Caki2 (cell line): ENCODE data around the gene PLEKHB1. TPM values are rescaled to one million over a fixed set of nuclear protein-coding genes. Genes with fewer than 3 reads are reported as not detected.
"Not testable (repeated sequence)": the region's sequence is repeated elsewhere in the genome, so short reads cannot be mapped to it uniquely, and the experiment has no call there.

Source experiments
- DNase-seq: peaks from one replicate; pipeline ENCODE4 v3.0.0-alpha.2; 2015; ENCODE audit warnings: low read depth
- in situ Hi-C: cut with HindIII; loops from 2 replicates; pipeline ENCODE4 v1.10.0; 2016; ENCODE audit warnings: low sequenced_read_pairs, low pct_unique_long_range_greater_than_20kb, mixed read lengths
- total RNA-seq: library from RNA; depleted of rRNA; stranded (reverse); fragments of >200 nt; shearing (Covaris generic); gene quantifications from 2 replicates; pipeline ENCODE4 v1.2.3, GENCODE V29; 2014; ENCODE audit warnings: low replicate concordance; rRNA removed

The PLEKHB1 gene
- total RNA-seq, 1 experiment from 2014 or later = not detected

- in situ Hi-C loops = no loop called here
- DNase-seq = peak; percentile 19
Observed at GRCh38 chr11:73662445-73663157, 16.2 kb downstream of the PLEKHB1 start.

DNA sequence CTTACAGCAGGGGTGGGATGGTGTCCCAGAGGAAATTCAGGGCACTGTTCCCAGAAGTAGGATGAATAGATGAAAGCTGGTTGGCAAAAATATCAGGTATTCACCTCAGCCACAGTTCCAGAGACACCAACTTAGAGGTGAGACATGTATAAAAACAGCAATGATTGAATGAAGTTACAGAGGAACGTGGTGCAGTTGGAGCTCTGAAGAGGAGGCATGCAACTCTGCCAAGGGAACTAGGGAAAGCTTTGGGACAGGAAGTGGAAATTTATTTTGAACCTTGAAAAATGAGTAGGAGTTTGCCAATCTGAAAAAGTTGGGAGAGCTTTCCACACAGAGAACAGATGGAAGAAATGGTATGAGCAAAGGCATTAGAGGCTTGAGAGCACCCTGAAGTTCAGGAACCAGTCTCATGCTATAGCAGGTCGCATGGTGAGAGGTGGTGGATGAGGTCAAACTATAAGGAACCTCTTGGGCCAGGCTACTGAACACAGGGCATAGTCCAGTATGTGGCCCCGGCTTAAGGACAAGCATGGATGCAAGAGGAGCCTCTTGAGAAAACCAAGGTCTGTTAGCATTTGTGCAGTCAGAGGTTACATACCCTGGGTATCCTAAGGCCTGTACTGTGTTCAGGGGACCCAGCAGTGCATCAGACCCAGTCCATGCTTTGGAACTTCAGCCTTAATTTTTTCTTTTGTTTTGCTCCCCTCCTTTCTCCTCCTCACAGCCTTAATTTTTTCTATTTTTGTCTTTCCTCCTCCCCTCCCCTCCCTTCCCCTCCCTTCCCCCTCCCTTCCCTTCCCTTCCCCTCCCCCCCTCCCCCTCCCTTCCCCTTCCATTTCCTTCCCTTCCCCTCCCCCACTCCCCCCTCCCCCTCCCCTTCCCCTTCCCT, 17.5 kb downstream of the PLEKHB1 start:
- DNase-seq = no peak
- in situ Hi-C loops = no loop called here

GRCh38 chr11:73664877-73665276, 18.5 kb downstream of the PLEKHB1 start:
- in situ Hi-C loops = no loop called here
- DNase-seq = peak; percentile 8

DNA sequence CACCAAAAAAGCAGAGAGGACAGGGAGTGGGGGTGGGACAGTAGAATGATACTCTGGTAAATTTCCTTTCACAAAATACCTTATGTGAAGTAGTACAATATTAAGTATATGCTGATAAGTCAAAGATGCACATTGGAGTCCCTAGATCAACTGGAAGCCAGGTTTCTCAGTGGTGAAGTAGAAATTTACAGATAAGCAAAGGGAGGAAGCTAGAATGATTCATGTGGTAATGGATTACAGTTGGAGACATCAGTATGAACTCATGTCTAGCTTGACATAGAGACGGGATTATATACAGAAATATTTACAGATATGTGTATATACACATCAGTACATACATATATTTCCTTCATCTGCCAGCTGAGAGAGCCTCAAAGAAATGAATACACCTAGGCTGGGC, 21.5 kb downstream of the PLEKHB1 start:
- DNase-seq = no peak
- in situ Hi-C loops = no loop called here

GRCh38 chr11:73670808-73671207, 24.4 kb downstream of the PLEKHB1 start:
- no peak for DNase-seq
- in situ Hi-C loops = no loop called here

GRCh38 chr11:73671701-73672100, 25.3 kb downstream of the PLEKHB1 start:
- in situ Hi-C loops = no loop called here

DNA sequence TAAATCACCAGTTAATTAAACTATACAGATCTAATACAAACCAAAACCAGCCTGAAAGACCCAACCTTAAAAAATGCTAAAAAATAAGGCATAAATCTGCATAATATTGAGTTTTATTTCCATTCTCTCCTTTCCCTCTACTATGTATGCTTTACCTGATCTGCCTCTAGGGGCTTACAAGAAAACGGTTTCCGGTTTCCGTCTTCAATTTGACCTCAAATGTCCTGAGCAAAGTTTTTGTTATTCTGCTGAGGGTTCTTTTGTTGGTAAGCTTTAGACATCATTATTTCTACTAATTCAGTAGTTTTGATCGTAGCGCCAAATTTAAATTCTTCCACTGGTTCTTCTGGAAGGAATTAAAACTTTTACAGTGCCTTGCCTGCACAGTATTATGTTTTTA, 30.2 kb downstream of the PLEKHB1 start:
- in situ Hi-C loops, DNase-seq: not testable (repeated sequence)

More at GRCh38 chr11:73671701-73672100, 25.3 kb downstream of the PLEKHB1 start:
- no peak for DNase-seq

DNA sequence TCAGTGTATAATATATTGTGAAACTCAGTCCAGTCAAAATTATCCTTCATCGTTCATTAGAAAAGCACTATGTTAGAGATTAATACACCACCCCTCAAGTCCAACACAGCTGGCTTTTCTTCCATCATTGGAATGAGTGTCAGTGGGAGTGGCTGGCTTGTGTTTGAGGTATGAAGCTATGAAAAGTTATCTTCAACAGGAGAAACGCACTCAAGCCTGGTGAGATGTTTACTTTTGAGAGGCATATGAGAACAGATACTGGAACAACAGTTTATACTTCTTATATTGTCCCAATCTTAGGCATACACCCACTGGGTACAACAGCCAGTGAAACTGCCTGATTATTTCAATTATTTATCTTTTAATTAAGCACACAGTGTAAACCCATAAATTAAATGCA, 34.3 kb downstream of the PLEKHB1 start:
- DNase-seq = no peak
- in situ Hi-C loops = no loop called here

GRCh38 chr11:73693899-73694525, 47.6 kb downstream of the PLEKHB1 start:
- DNase-seq = no peak
- in situ Hi-C loops = no loop called here

DNA sequence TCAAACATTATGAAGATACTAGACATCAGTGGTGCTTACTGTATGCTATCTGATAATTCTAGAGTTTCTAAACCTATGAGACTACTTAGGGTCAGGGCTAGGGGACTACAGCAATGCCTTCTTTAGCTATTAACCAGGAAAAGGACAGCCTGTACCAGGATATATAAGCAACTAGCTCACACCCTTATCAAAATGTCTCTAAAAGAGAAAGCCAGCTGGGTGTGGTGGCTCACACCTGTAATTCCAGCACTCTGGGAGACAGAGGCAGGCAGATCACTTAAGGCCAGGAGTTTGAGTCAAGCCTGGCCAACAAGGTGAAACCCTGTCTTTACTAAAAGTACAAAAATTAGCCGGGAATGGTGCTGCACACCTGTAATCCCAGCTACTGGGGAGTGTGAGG, 58.7 kb downstream of the PLEKHB1 start:
- in situ Hi-C loops = no loop called here

DNA sequence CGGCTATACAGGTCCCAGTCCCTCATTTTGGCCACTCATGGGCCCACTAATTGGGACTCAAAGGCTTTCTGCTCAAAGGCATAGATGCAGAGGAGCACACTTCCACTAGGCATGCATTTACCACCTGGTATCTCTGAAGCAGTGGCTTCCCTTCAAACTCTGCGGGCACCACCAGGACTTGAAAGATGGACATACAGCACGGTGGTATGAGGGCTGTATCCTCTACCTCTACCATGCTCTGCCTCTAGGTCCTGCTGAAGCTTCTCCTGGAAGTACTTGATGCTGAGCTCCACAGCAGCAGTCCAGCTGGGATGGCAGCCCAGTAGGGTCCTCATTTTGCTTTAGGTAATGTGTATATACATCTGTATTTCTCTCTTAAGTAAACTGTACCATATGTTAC, 64.6 kb downstream of the PLEKHB1 start:
- in situ Hi-C loops = no loop called here
- no peak for DNase-seq

More for the DNA sequence above, 58.7 kb downstream of the PLEKHB1 start:
- no peak for DNase-seq

Other genes with a start within 250 kb of the PLEKHB1 start
- 6.5 and 9.2 TPM in 2 replicates for gene FAM168A, start 48.5 kb upstream of the PLEKHB1 start, total RNA-seq
- gene RAB6A, start 114.5 kb downstream of the PLEKHB1 start, total RNA-seq = 82.9 and 88.0 TPM in 2 replicates
- gene MRPL48, start 141.3 kb downstream of the PLEKHB1 start, total RNA-seq = 27.5 and 44.3 TPM in 2 replicates
- gene COA4, start 230.3 kb downstream of the PLEKHB1 start, total RNA-seq = 60.5 and 92.4 TPM in 2 replicates
- 13.2 and 16.2 TPM in 2 replicates for gene PAAF1, start 230.4 kb downstream of the PLEKHB1 start, total RNA-seq